ENCODE data around the gene FAM83G.

FAM83G gene

GRCh38 chr17:18968945-18969887 is 35.3 kb downstream of the FAM83G start:
- Histone ChIP-seq H3K4me2 (ENCODE audit: low read length) (no peak overlapping the region), H3K27me3 (ENCODE audit: control insufficient read depth, insufficient read depth, low read length) (no peaks in the 10 kb centered on the region), H3K9ac (ENCODE audit: low read depth, low read length) (no peak overlapping the region), H3K9me3 (replicated peaks; ENCODE audit: low read length) (no peaks in the 10 kb centered on the region), H3K4me1 (ENCODE audit: control insufficient read depth, insufficient read depth, low read length) (peaks cover 22% of the 10 kb centered on the region), H3K4me3 (ENCODE audit: low read length) (no peak overlapping the region), H3K36me3 (ENCODE audit: insufficient read depth, low read length) (peaks cover 18% of the 10 kb centered on the region)

- Histone ChIP-seq H3K4me3 (ENCODE audit: low read length) (no peak overlapping the region), H3K36me3 (ENCODE audit: insufficient read depth, low read length) (peaks cover 18% of the 10 kb centered on the region), H3K4me2 (ENCODE audit: low read length) (no peak overlapping the region), H3K9ac (ENCODE audit: low read depth, low read length) (no peak overlapping the region), H3K9me3 (replicated peaks; ENCODE audit: low read length) (no peaks in the 10 kb centered on the region), H3K27me3 (ENCODE audit: control insufficient read depth, insufficient read depth, low read length) (no peaks in the 10 kb centered on the region), H3K4me1 (ENCODE audit: control insufficient read depth, insufficient read depth, low read length) (peaks cover 25% of the 10 kb centered on the region)
Observed at GRCh38 chr17:18968345-18968744, 36.2 kb downstream of the FAM83G start.

DNA sequence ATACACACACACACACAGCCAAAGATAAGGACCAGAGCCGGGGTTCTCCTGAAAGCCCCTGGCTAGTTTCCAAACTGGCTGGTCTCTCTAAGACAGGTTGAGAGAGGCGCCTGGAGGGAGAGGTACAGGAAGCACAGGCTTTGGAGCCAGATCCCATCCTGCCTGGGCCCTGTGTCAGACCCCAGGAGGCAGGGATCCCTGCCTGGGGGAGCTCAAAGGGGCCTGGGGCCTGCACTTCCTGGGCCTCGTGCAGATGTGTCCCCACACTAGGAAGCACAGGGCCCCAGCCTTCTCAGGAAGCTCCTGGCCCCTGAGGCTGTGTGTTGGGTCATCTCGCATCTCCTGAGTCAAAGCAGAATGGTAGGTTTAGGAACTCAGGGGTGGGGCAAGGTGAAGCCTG is 36.6 kb downstream of the FAM83G start:
- Histone ChIP-seq H3K27me3 (ENCODE audit: control insufficient read depth, insufficient read depth, low read length) (no peaks in the 10 kb centered on the region), H3K4me2 (ENCODE audit: low read length) (no peak overlapping the region), H3K36me3 (ENCODE audit: insufficient read depth, low read length) (peaks cover 18% of the 10 kb centered on the region), H3K4me1 (ENCODE audit: control insufficient read depth, insufficient read depth, low read length) (peaks cover 30% of the 10 kb centered on the region), H3K9ac (ENCODE audit: low read depth, low read length) (no peak overlapping the region), H3K4me3 (ENCODE audit: low read length) (no peak overlapping the region), H3K9me3 (replicated peaks; ENCODE audit: low read length) (no peaks in the 10 kb centered on the region)

DNA sequence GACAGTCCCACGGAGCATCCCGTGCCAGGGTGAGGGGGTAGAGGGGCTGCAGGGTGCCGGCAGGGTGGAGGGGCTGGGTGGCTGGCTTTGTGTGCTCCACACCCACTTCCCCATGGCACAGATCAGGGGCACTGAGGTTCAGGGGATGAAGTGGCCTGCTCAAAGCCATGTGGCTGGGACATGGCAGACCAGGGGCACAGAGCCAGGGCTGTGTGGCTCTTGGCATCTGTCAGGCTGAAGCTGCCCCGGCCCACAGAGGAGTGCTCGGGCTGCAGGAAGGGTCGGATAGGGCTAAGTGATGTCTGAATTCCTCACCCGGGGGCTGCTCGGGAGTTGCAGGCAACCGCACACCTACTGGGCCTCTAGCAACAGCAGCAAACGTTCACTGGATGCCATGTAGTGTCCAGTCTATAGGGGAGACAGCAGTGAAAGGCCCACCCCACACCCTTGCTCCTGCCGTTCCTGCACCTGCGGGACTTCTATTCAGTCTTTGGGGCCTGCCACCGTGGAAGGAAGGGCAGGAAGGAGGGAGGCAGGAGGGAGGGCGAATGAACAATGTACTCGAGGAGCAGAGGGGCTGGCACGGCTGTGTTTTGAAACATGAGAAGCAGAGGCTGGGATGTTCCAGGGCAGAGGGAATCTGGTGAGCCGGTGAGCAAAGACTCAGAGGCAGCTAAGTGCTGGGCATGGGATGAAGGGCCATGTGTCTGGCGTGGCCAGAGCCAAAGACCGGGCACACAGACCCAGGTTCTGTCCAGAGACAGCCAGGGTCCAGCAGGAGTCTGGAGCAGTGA is 37.5 kb downstream of the FAM83G start:
- peaks cover 39% of the 10 kb centered on the region for H3K4me1 ChIP-seq (ENCODE audit: control insufficient read depth, insufficient read depth, low read length)
- no peak overlapping the region for H3K4me2 ChIP-seq (ENCODE audit: low read length)
- no peak overlapping the region for H3K9ac ChIP-seq (ENCODE audit: low read depth, low read length)
- H3K36me3 ChIP-seq (ENCODE audit: insufficient read depth, low read length): peaks cover 18% of the 10 kb centered on the region
- no peaks in the 10 kb centered on the region for H3K9me3 ChIP-seq (replicated peaks; ENCODE audit: low read length)
- no peak overlapping the region for H3K4me3 ChIP-seq (ENCODE audit: low read length)
- H3K27me3 ChIP-seq (ENCODE audit: control insufficient read depth, insufficient read depth, low read length): no peaks in the 10 kb centered on the region

GRCh38 chr17:18965530-18966236 is 38.9 kb downstream of the FAM83G start:
- no peak overlapping the region for H3K4me3 ChIP-seq (ENCODE audit: low read length)

GRCh38 chr17:18964550-18964949 is 40.0 kb downstream of the FAM83G start:
- H3K27me3 ChIP-seq (ENCODE audit: control insufficient read depth, insufficient read depth, low read length): no peaks in the 10 kb centered on the region
- H3K36me3 ChIP-seq (ENCODE audit: insufficient read depth, low read length): no peaks in the 10 kb centered on the region
- no peak overlapping the region for H3K9ac ChIP-seq (ENCODE audit: low read depth, low read length)
- H3K9me3 ChIP-seq (replicated peaks; ENCODE audit: low read length): no peaks in the 10 kb centered on the region
- H3K4me2 ChIP-seq (ENCODE audit: low read length): no peak overlapping the region
- no peak overlapping the region for H3K4me3 ChIP-seq (ENCODE audit: low read length)
- H3K4me1 ChIP-seq (ENCODE audit: control insufficient read depth, insufficient read depth, low read length): peaks cover 38% of the 10 kb centered on the region

More at GRCh38 chr17:18965530-18966236, 38.9 kb downstream of the FAM83G start:
- Histone ChIP-seq H3K27me3 (ENCODE audit: control insufficient read depth, insufficient read depth, low read length) (no peaks in the 10 kb centered on the region), H3K36me3 (ENCODE audit: insufficient read depth, low read length) (peaks cover 8% of the 10 kb centered on the region), H3K4me1 (ENCODE audit: control insufficient read depth, insufficient read depth, low read length) (peaks cover 44% of the 10 kb centered on the region), H3K9me3 (replicated peaks; ENCODE audit: low read length) (no peaks in the 10 kb centered on the region), H3K9ac (ENCODE audit: low read depth, low read length) (no peak overlapping the region), H3K4me2 (ENCODE audit: low read length) (no peak overlapping the region)

DNA sequence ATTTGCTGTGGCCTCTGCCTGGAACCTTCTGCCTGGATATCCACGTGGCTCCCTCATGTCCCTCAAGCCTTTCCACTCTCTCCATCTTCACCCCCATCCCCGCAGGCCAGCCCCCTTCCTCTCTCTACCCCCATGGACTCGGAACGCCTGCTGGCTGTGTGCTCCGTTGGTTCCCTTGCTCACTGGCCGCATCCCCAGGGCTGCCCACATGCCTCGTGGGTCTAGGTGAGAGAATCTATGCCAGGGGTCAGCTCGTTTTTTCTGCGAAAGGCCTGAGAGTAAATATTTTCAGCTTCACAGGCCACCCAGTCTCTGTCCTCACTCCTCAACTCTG is 40.6 kb downstream of the FAM83G start:
- Histone ChIP-seq H3K9me3 (replicated peaks; ENCODE audit: low read length) (no peaks in the 10 kb centered on the region), H3K9ac (ENCODE audit: low read depth, low read length) (no peak overlapping the region), H3K36me3 (ENCODE audit: insufficient read depth, low read length) (no peaks in the 10 kb centered on the region)

GRCh38 chr17:18963126-18964017 is 41.2 kb downstream of the FAM83G start:
- Histone ChIP-seq H3K4me3 (ENCODE audit: low read length) (no peak overlapping the region), H3K36me3 (ENCODE audit: insufficient read depth, low read length) (no peaks in the 10 kb centered on the region), H3K27me3 (ENCODE audit: control insufficient read depth, insufficient read depth, low read length) (peaks cover 2% of the 10 kb centered on the region)

More for the DNA sequence above, 40.6 kb downstream of the FAM83G start:
- no peaks in the 10 kb centered on the region for H3K27me3 ChIP-seq (ENCODE audit: control insufficient read depth, insufficient read depth, low read length)
- H3K4me2 ChIP-seq (ENCODE audit: low read length): no peak overlapping the region
- H3K4me3 ChIP-seq (ENCODE audit: low read length): no peak overlapping the region
- peaks cover 34% of the 10 kb centered on the region for H3K4me1 ChIP-seq (ENCODE audit: control insufficient read depth, insufficient read depth, low read length)

GRCh38 chr17:18962494-18962815 is 42.1 kb downstream of the FAM83G start:
- Histone ChIP-seq H3K4me3 (ENCODE audit: low read length) (no peak overlapping the region), H3K4me2 (ENCODE audit: low read length) (no peak overlapping the region), H3K27me3 (ENCODE audit: control insufficient read depth, insufficient read depth, low read length) (peaks cover 2% of the 10 kb centered on the region), H3K36me3 (ENCODE audit: insufficient read depth, low read length) (no peaks in the 10 kb centered on the region), H3K9me3 (replicated peaks; ENCODE audit: low read length) (no peaks in the 10 kb centered on the region), H3K9ac (ENCODE audit: low read depth, low read length) (peak overlapping the region; percentile 52), H3K4me1 (ENCODE audit: control insufficient read depth, insufficient read depth, low read length) (peaks cover 29% of the 10 kb centered on the region)

More at GRCh38 chr17:18963126-18964017, 41.2 kb downstream of the FAM83G start:
- H3K4me1 ChIP-seq (ENCODE audit: control insufficient read depth, insufficient read depth, low read length): peaks cover 34% of the 10 kb centered on the region
- H3K9ac ChIP-seq (ENCODE audit: low read depth, low read length): peak overlapping the region; percentile 52
- no peaks in the 10 kb centered on the region for H3K9me3 ChIP-seq (replicated peaks; ENCODE audit: low read length)
- H3K4me2 ChIP-seq (ENCODE audit: low read length): no peak overlapping the region

DNA sequence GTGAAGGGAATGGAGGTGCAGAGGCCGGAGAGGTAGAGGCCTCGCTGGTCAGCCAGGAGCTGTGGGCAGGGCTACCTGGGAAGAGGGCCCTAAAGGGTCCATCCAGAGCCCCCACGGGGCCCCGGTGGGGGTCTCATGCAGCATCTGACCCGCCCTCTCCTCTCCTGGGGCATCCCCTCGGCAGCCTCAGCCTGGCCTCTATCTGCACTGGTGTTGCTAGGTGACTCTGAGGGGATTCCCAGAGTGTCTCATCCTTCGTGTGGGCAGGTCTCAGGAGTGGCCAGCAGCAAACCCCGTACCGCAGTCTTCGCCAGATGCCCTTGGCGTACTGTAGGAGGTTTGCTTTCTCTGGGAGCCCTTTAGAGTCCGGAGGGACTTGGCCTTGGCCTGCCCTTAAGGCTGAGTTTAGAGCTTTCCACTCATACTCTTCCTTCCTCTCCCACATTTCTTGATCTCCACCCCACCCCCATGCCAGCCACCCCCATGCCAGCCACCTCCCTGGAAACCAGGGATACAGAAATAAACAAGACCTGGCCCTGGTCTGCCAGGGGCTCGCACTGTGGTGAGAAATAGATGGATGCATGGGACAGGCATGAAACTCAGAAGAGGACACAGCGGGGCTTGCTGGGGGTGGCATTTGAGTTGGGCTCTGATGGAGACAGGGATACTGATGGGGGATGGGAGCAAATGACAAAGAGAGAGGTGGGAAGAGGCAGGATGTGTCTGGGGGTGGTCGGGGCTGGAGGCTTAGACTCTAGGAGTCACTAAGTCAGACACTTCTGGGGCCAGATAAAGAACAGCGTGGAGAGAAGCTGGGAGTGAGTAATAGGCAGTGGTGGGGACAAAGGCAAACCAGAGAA is 42.7 kb downstream of the FAM83G start:
- H3K4me1 ChIP-seq (ENCODE audit: control insufficient read depth, insufficient read depth, low read length): peaks cover 23% of the 10 kb centered on the region
- peaks cover 2% of the 10 kb centered on the region for H3K27me3 ChIP-seq (ENCODE audit: control insufficient read depth, insufficient read depth, low read length)
- peak overlapping the region; percentile 52 for H3K9ac ChIP-seq (ENCODE audit: low read depth, low read length)
- no peak overlapping the region for H3K4me2 ChIP-seq (ENCODE audit: low read length)
- H3K36me3 ChIP-seq (ENCODE audit: insufficient read depth, low read length): no peaks in the 10 kb centered on the region
- no peak overlapping the region for H3K4me3 ChIP-seq (ENCODE audit: low read length)
- no peaks in the 10 kb centered on the region for H3K9me3 ChIP-seq (replicated peaks; ENCODE audit: low read length)
